HEK293 (cell line): ENCODE results near the gene LRRC10B.

Experiments used
- GLI2 ChIP-seq: fragments of 450-650 bp; formaldehyde crosslinking; IDR thresholded peaks from 2 replicates; pipeline ENCODE4; 2017; ENCODE audit warnings: missing biosample characterization, missing genetic modification characterization, low read depth, borderline replicate concordance
- KLF16 ChIP-seq: fragments of 450-650 bp; formaldehyde crosslinking; IDR thresholded peaks from 2 replicates; pipeline ENCODE4 v1.5.1; 2017; ENCODE audit warnings: missing biosample characterization, missing genetic modification characterization
- SETDB1 ChIP-seq: IDR thresholded peaks from one replicate; pipeline ENCODE4 v1.6.1; 2017; ENCODE audit warnings: mild to moderate bottlenecking, low read length, moderate library complexity, mixed read lengths; ENCODE audit not compliant: insufficient read length
- ZBTB17 ChIP-seq: fragments of 450-650 bp; formaldehyde crosslinking; IDR thresholded peaks from 2 replicates; pipeline ENCODE4 v1.5.1; 2016; ENCODE audit warnings: missing biosample characterization, missing genetic modification characterization
- ZBTB8A ChIP-seq: fragments of 450-650 bp; formaldehyde crosslinking; IDR thresholded peaks from 2 replicates; pipeline ENCODE4 v1.5.1; 2016; ENCODE audit warnings: missing biosample characterization, missing genetic modification characterization
- ZEB2 ChIP-seq: fragments of 450-650 bp; formaldehyde crosslinking; IDR thresholded peaks from 2 replicates; pipeline ENCODE4 v1.5.1; 2016; ENCODE audit warnings: missing biosample characterization, missing genetic modification characterization
- ZIC2 ChIP-seq: fragments of 450-650 bp; formaldehyde crosslinking; IDR thresholded peaks from 2 replicates; pipeline ENCODE4 v1.5.1; 2016; ENCODE audit warnings: missing biosample characterization, missing genetic modification characterization
- ZNF184 ChIP-seq: fragments of 450-650 bp; IDR thresholded peaks from 2 replicates; pipeline ENCODE4 v1.5.1; 2018; ENCODE audit warnings: missing biosample characterization, mild to moderate bottlenecking, missing genetic modification characterization
- ZNF2 ChIP-seq: fragments of 450-650 bp; formaldehyde crosslinking; IDR thresholded peaks from 2 replicates; pipeline ENCODE4 v1.5.1; 2016; ENCODE audit warnings: missing biosample characterization, missing genetic modification characterization
- ZNF341 ChIP-seq: fragments of 450-650 bp; formaldehyde crosslinking; IDR thresholded peaks from 2 replicates; pipeline ENCODE4; 2016; ENCODE audit warnings: low read depth, missing biosample characterization, missing genetic modification characterization
- ZNF48 ChIP-seq: fragments of 450-650 bp; formaldehyde crosslinking; IDR thresholded peaks from 2 replicates; pipeline ENCODE4 v1.5.1; 2016; ENCODE audit warnings: missing biosample characterization, missing genetic modification characterization
- ZNF555 ChIP-seq: fragments of 450-650 bp; formaldehyde crosslinking; conservative IDR thresholded peaks from 2 replicates; pipeline ENCODE4 v1.5.1; 2017; ENCODE audit warnings: missing biosample characterization, mild to moderate bottlenecking, missing genetic modification characterization, inconsistent platforms
- ZNF561 ChIP-seq: fragments of 450-650 bp; IDR thresholded peaks from 2 replicates; pipeline ENCODE4 v1.5.1; 2018; ENCODE audit warnings: missing biosample characterization, missing genetic modification characterization, borderline replicate concordance
- ZNF571 ChIP-seq: fragments of 450-650 bp; formaldehyde crosslinking; IDR thresholded peaks from 2 replicates; pipeline ENCODE4 v1.5.0; 2017; ENCODE audit warnings: missing biosample characterization, missing genetic modification characterization
- ZNF600 ChIP-seq: fragments of 450-650 bp; formaldehyde crosslinking; IDR thresholded peaks from 2 replicates; pipeline ENCODE4 v1.5.1; 2016; ENCODE audit warnings: missing biosample characterization, missing genetic modification characterization
- ZNF610 ChIP-seq: fragments of 450-650 bp; formaldehyde crosslinking; IDR thresholded peaks from 2 replicates; pipeline ENCODE4 v1.5.1; 2016; ENCODE audit warnings: missing biosample characterization, missing genetic modification characterization, borderline replicate concordance
- ZNF654 ChIP-seq: fragments of 450-650 bp; formaldehyde crosslinking; IDR thresholded peaks from 2 replicates; pipeline ENCODE4 v1.5.1; 2016; ENCODE audit warnings: low read depth, missing biosample characterization, missing genetic modification characterization
- ZNF670 ChIP-seq: fragments of 450-650 bp; formaldehyde crosslinking; IDR thresholded peaks from 2 replicates; pipeline ENCODE4 v1.5.1; 2016; ENCODE audit warnings: missing biosample characterization, missing genetic modification characterization, low read depth
- ZNF677 ChIP-seq: fragments of 450-650 bp; IDR thresholded peaks from 2 replicates; pipeline ENCODE4 v1.5.0; 2018; ENCODE audit warnings: missing biosample characterization, mild to moderate bottlenecking, missing genetic modification characterization, moderate library complexity
- ZNF777 ChIP-seq: fragments of 450-650 bp; formaldehyde crosslinking; IDR thresholded peaks from 2 replicates; pipeline ENCODE4 v1.5.1; 2017; ENCODE audit warnings: missing biosample characterization, missing genetic modification characterization, borderline replicate concordance
- ZSCAN30 ChIP-seq: fragments of 450-650 bp; IDR thresholded peaks from 2 replicates; pipeline ENCODE4 v1.5.1; 2018; ENCODE audit warnings: missing biosample characterization, mild to moderate bottlenecking, missing genetic modification characterization, moderate library complexity
- ZXDB ChIP-seq: fragments of 450-650 bp; formaldehyde crosslinking; IDR thresholded peaks from 2 replicates; pipeline ENCODE4 v1.5.1; 2016; ENCODE audit warnings: missing biosample characterization, missing genetic modification characterization
- TF ChIP-seq, protein P1 (sequence below): fragments of 450-650 bp; formaldehyde crosslinking; IDR thresholded peaks from 2 replicates; pipeline ENCODE4 v1.5.1; 2016; ENCODE audit warnings: missing biosample characterization, missing genetic modification characterization
- TF ChIP-seq, protein P2 (sequence below): fragments of 450-650 bp; formaldehyde crosslinking; IDR thresholded peaks from 2 replicates; pipeline ENCODE4 v1.5.1; 2016; ENCODE audit warnings: missing biosample characterization, missing genetic modification characterization
- TF ChIP-seq, protein P3 (sequence below): fragments of 450-650 bp; formaldehyde crosslinking; optimal IDR thresholded peaks from 2 replicates; pipeline ENCODE3; 2016; ENCODE audit warnings: missing biosample characterization, mild to moderate bottlenecking, missing genetic modification characterization
- TF ChIP-seq, protein P4 (sequence below): fragments of 450-650 bp; formaldehyde crosslinking; IDR thresholded peaks from 2 replicates; pipeline ENCODE4 v1.5.1; 2016; ENCODE audit warnings: missing biosample characterization, missing genetic modification characterization
- TF ChIP-seq, protein P5 (sequence below): fragments of 450-650 bp; formaldehyde crosslinking; IDR thresholded peaks from 2 replicates; pipeline ENCODE4 v1.5.1; 2016; ENCODE audit warnings: missing biosample characterization, missing genetic modification characterization

LRRC10B gene

DNA sequence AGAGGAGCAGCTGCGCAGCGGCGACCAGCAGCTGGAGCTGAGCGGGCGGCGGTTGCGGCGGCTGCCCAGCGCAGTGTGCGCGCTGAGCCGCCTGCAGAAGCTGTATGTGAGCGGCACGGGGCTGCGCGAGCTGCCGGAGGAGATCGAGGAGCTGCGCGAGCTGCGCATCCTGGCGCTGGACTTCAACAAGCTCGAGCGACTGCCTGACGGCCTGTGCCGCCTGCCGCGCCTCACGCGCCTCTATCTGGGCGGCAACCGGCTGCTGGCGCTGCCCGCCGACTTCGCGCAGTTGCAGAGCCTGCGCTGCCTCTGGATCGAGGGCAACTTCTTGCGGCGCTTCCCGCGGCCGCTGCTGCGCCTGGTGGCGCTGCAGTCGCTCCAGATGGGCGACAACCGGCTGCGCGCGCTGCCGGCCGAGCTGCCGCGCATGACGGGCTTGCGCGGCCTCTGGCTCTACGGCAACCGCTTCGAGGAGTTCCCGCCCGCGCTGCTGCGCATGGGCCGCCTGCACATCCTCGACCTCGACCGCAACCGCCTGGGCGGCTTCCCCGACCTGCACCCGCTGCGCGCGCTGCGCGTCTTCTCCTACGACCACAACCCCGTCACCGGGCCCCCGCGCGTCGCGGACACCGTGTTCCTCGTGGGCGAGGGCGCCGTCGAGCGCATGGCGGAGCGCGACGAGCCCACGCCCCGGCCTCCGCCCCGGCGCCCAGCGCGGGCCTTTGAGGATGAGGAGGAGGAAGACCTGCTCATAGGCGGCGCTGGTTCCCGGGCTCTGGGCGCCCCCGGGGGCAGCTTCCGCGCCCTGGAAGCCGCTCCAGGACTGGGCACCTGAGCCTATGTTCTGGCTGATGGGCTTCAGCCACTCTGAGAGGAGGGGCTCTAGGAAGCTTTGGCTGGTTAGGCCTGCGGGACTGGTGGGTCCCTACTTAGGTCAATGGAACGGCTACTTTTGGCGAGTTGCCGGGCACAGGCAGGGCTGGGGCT is 787 bp downstream of the LRRC10B start (continued):
- TF ChIP-seq, protein P1, sequence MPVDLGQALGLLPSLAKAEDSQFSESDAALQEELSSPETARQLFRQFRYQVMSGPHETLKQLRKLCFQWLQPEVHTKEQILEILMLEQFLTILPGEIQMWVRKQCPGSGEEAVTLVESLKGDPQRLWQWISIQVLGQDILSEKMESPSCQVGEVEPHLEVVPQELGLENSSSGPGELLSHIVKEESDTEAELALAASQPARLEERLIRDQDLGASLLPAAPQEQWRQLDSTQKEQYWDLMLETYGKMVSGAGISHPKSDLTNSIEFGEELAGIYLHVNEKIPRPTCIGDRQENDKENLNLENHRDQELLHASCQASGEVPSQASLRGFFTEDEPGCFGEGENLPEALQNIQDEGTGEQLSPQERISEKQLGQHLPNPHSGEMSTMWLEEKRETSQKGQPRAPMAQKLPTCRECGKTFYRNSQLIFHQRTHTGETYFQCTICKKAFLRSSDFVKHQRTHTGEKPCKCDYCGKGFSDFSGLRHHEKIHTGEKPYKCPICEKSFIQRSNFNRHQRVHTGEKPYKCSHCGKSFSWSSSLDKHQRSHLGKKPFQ (tag by site-specific recombination) = no peak
- TF ChIP-seq, protein P2, sequence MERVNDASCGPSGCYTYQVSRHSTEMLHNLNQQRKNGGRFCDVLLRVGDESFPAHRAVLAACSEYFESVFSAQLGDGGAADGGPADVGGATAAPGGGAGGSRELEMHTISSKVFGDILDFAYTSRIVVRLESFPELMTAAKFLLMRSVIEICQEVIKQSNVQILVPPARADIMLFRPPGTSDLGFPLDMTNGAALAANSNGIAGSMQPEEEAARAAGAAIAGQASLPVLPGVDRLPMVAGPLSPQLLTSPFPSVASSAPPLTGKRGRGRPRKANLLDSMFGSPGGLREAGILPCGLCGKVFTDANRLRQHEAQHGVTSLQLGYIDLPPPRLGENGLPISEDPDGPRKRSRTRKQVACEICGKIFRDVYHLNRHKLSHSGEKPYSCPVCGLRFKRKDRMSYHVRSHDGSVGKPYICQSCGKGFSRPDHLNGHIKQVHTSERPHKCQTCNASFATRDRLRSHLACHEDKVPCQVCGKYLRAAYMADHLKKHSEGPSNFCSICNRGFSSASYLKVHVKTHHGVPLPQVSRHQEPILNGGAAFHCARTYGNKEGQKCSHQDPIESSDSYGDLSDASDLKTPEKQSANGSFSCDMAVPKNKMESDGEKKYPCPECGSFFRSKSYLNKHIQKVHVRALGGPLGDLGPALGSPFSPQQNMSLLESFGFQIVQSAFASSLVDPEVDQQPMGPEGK (tag by site-specific recombination) = no peak; the same call in 1 of the 2 replicates
- TF ChIP-seq ZNF677 (tag by site-specific recombination) (no peak), ZNF600 (tag by site-specific recombination) (peak; percentile 96), ZNF571 (tag by site-specific recombination) (no peak), ZNF654 (tag by site-specific recombination) (no peak), ZNF777 (peak; percentile 68; the same call in 1 of the 2 replicates), ZBTB17 (tag by site-specific recombination) (peak; percentile 83), ZNF48 (tag by site-specific recombination) (no peak), ZNF670 (tag by site-specific recombination) (no peak), SETDB1 (peak; percentile 13), ZBTB8A (tag by site-specific recombination) (peak; percentile 98), ZNF555 (tag by site-specific recombination) (no peak), ZNF561 (tag by site-specific recombination) (0 out of 2 replicates have a peak, but pooled peaks have one; percentile 26), KLF16 (tag by site-specific recombination) (0 out of 2 replicates have a peak, but pooled peaks have one; percentile 20), ZIC2 (tag by site-specific recombination) (peak; percentile 73), ZNF341 (tag by site-specific recombination) (peak; percentile 28; the same call in 1 of the 2 replicates), ZNF2 (tag by site-specific recombination) (peak; percentile 87), ZNF184 (no peak), ZSCAN30 (peak; percentile 59; the same call in 1 of the 2 replicates), GLI2 (no peak), ZEB2 (tag by site-specific recombination) (no peak; the same call in 1 of the 2 replicates), ZXDB (tag by site-specific recombination) (no peak), ZNF610 (tag by site-specific recombination) (0 out of 2 replicates have a peak, but pooled peaks have one; percentile 48)
- TF ChIP-seq, protein P3, sequence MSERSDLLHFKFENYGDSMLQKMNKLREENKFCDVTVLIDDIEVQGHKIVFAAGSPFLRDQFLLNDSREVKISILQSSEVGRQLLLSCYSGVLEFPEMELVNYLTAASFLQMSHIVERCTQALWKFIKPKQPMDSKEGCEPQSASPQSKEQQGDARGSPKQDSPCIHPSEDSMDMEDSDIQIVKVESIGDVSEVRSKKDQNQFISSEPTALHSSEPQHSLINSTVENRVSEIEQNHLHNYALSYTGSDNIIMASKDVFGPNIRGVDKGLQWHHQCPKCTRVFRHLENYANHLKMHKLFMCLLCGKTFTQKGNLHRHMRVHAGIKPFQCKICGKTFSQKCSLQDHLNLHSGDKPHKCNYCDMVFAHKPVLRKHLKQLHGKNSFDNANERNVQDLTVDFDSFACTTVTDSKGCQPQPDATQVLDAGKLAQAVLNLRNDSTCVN (tag by site-specific recombination) = peak; percentile 86
- TF ChIP-seq, protein P4, sequence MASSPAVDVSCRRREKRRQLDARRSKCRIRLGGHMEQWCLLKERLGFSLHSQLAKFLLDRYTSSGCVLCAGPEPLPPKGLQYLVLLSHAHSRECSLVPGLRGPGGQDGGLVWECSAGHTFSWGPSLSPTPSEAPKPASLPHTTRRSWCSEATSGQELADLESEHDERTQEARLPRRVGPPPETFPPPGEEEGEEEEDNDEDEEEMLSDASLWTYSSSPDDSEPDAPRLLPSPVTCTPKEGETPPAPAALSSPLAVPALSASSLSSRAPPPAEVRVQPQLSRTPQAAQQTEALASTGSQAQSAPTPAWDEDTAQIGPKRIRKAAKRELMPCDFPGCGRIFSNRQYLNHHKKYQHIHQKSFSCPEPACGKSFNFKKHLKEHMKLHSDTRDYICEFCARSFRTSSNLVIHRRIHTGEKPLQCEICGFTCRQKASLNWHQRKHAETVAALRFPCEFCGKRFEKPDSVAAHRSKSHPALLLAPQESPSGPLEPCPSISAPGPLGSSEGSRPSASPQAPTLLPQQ (tag by site-specific recombination) = 0 out of 2 replicates have a peak, but pooled peaks have one; percentile 21
- TF ChIP-seq, protein P5, sequence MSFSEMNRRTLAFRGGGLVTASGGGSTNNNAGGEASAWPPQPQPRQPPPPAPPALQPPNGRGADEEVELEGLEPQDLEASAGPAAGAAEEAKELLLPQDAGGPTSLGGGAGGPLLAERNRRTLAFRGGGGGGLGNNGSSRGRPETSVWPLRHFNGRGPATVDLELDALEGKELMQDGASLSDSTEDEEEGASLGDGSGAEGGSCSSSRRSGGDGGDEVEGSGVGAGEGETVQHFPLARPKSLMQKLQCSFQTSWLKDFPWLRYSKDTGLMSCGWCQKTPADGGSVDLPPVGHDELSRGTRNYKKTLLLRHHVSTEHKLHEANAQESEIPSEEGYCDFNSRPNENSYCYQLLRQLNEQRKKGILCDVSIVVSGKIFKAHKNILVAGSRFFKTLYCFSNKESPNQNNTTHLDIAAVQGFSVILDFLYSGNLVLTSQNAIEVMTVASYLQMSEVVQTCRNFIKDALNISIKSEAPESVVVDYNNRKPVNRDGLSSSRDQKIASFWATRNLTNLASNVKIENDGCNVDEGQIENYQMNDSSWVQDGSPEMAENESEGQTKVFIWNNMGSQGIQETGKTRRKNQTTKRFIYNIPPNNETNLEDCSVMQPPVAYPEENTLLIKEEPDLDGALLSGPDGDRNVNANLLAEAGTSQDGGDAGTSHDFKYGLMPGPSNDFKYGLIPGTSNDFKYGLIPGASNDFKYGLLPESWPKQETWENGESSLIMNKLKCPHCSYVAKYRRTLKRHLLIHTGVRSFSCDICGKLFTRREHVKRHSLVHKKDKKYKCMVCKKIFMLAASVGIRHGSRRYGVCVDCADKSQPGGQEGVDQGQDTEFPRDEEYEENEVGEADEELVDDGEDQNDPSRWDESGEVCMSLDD (tag by site-specific recombination) = no peak
